ENCODE measurements around the gene CCDC92B.

GRCh38 chr17:2798678-2799077, 49.2 kb upstream of the CCDC92B start:
- TF ChIP-seq CTCF (IDR thresholded peaks at IDR 0.05) (no peak), POLR2A (IDR thresholded peaks at IDR 0.05) (no peak)

Measured in transverse colon (tissue), 3 donors.